OCI-LY7 (cell line): ENCODE data around the gene TPST1. TPM values are rescaled to one million over a fixed set of nuclear protein-coding genes. Genes with fewer than 3 reads are reported as not detected.

ENCODE experiments used
- BruUV-seq: library from RNA; stranded (reverse); fragments of 400-500 nt; replicated peaks from 2 replicates; lab custom pipeline; 2021; lab: Mats Ljungman, UMichigan
- CTCF ChIA-PET: fragments of 300-600 bp; sonication (Branson Sonifier 250); formaldehyde crosslinking; loops from one replicate; lab custom pipeline; 2022; ENCODE audit warnings: antibody characterized with exemption; ENCODE audit not compliant: unreplicated experiment; lab: Charles Lee
- POLR2A ChIA-PET: fragments of 300-600 bp; sonication (Branson Sonifier 250); formaldehyde crosslinking; loops from one replicate; lab custom pipeline; 2022; ENCODE audit warnings: antibody characterized with exemption; lab: Charles Lee
- DNase-seq: peaks from one replicate; pipeline ENCODE4 v3.0.0-alpha.2; 2015; ENCODE audit warnings: low spot score
- H2AFZ ChIP-seq: fragments of 200-600 bp; sonication (generic), shearing (Covaris generic); 2 replicates; pipeline ENCODE4 v1.6.1; 2014; ENCODE audit warnings: mild to moderate bottlenecking, antibody characterized with exemption, low read length, moderate library complexity
- H3K27ac ChIP-seq: fragments of 200-600 bp; sonication (generic); 2 replicates; pipeline ENCODE4 v1.5.1; 2014; ENCODE audit warnings: mixed run types, low read depth, mild to moderate bottlenecking, moderate library complexity, low read length, inconsistent platforms; ENCODE audit not compliant: poor library complexity, severe bottlenecking
- H3K36me3 ChIP-seq: fragments of 200-600 bp; sonication (generic); 2 replicates; pipeline ENCODE4 v1.6.1; 2014; ENCODE audit warnings: mild to moderate bottlenecking, antibody characterized with exemption, low read length, moderate library complexity, mixed read lengths; ENCODE audit not compliant: insufficient read depth
- H3K4me1 ChIP-seq: fragments of 200-600 bp; sonication (generic); 2 replicates; pipeline ENCODE4 v1.5.1; 2014; ENCODE audit warnings: mild to moderate bottlenecking, low read length; ENCODE audit not compliant: insufficient read depth, poor library complexity, severe bottlenecking
- H3K4me2 ChIP-seq: fragments of 200-600 bp; sonication (generic); 2 replicates; pipeline ENCODE4 v1.6.1; 2014; ENCODE audit warnings: mild to moderate bottlenecking, low read length
- H3K4me3 ChIP-seq: fragments of 200-600 bp; sonication (generic); 2 replicates; pipeline ENCODE4 v1.5.1; 2014; ENCODE audit warnings: mild to moderate bottlenecking, low read depth, low read length; ENCODE audit not compliant: poor library complexity, severe bottlenecking
- H3K79me2 ChIP-seq: fragments of 200-600 bp; sonication (generic); 2 replicates; pipeline ENCODE4 v1.6.1; 2016; ENCODE audit warnings: low read depth, mild to moderate bottlenecking, low read length, moderate library complexity, mixed read lengths; ENCODE audit not compliant: insufficient read depth
- H3K9me2 ChIP-seq: fragments of 200-600 bp; sonication (generic); 2 replicates; pipeline ENCODE4 v1.6.1; 2016; ENCODE audit warnings: mild to moderate bottlenecking, low read length, mixed read lengths; ENCODE audit not compliant: insufficient read depth
- H3K9me3 ChIP-seq: fragments of 200-600 bp; sonication (generic); 2 replicates; pipeline ENCODE4 v1.6.1; 2014; ENCODE audit warnings: mild to moderate bottlenecking, mixed run types, low read length, mixed read lengths
- H4K20me1 ChIP-seq: fragments of 200-600 bp; sonication (generic); 2 replicates; pipeline ENCODE4 v1.6.1; 2014; ENCODE audit warnings: mild to moderate bottlenecking, antibody characterized with exemption, low read length, moderate library complexity, mixed read lengths; ENCODE audit not compliant: insufficient read depth
- EZH2phosphoT487 ChIP-seq: fragments of 200-600 bp; sonication (generic); IDR thresholded peaks from 2 replicates; pipeline ENCODE4 v1.6.1; 2018; ENCODE audit warnings: low read depth, borderline replicate concordance, mild to moderate bottlenecking, mixed run types, antibody characterized with exemption, low read length, moderate library complexity, mixed read lengths
- intact Hi-C: fragments of 100-400 bp; cut with micrococcal nuclease; formaldehyde crosslinking; loops from one replicate; pipeline ENCODE4 v1.10.0; 2022; ENCODE audit not compliant: unreplicated experiment
- total RNA-seq, 2 experiments: library from RNA; depleted of rRNA in 1 of 2; stranded (reverse); fragments of >200 nt in 1 of 2; shearing (Covaris generic) in 1 of 2; gene quantifications; 2 replicates each; pipeline ENCODE4 v1.2.3, GENCODE V29; 2014 to 2022
- TF ChIP-seq, protein P1 (sequence below): fragments of 200-600 bp; sonication (generic); conservative IDR thresholded peaks from 2 replicates; pipeline ENCODE4 v1.5.1; 2014; ENCODE audit warnings: mild to moderate bottlenecking, antibody characterized with exemption, low read length, moderate library complexity, mixed read lengths

TPST1 gene
- total RNA-seq, 2 experiments from 2014 or later, result 3.5 to 6.6 TPM

GRCh38 chr7:66185680-66186187 lies 19.4 kb upstream of the TPST1 start:
- Histone ChIP-seq H3K4me3 (no peak overlapping the region), H3K36me3 (no peaks in the 10 kb centered on the region), H3K9me2 (no peaks in the 10 kb centered on the region), H3K79me2 (no peaks in the 10 kb centered on the region), H3K4me1 (no peaks in the 10 kb centered on the region), H3K27ac (no peak overlapping the region), H2AFZ (no peak overlapping the region), H3K4me2 (no peak overlapping the region), H3K9me3 (no peaks in the 10 kb centered on the region), H4K20me1 (no peaks in the 10 kb centered on the region)
- TF ChIP-seq, protein P1, sequence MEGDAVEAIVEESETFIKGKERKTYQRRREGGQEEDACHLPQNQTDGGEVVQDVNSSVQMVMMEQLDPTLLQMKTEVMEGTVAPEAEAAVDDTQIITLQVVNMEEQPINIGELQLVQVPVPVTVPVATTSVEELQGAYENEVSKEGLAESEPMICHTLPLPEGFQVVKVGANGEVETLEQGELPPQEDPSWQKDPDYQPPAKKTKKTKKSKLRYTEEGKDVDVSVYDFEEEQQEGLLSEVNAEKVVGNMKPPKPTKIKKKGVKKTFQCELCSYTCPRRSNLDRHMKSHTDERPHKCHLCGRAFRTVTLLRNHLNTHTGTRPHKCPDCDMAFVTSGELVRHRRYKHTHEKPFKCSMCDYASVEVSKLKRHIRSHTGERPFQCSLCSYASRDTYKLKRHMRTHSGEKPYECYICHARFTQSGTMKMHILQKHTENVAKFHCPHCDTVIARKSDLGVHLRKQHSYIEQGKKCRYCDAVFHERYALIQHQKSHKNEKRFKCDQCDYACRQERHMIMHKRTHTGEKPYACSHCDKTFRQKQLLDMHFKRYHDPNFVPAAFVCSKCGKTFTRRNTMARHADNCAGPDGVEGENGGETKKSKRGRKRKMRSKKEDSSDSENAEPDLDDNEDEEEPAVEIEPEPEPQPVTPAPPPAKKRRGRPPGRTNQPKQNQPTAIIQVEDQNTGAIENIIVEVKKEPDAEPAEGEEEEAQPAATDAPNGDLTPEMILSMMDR, result no peak
- no peak for TF ChIP-seq EZH2phosphoT487
- no TSS peak for BruUV-seq
- POLR2A ChIA-PET, result no interaction called here
- DNase-seq, result no peak
- CTCF ChIA-PET, result no interaction called here
- intact Hi-C loops, result no loop called here

GRCh38 chr7:66186991-66187390 lies 18.1 kb upstream of the TPST1 start:
- H4K20me1 ChIP-seq, result no peaks in the 10 kb centered on the region
- POLR2A ChIA-PET, result no interaction called here
- no peaks in the 10 kb centered on the region for H3K36me3 ChIP-seq
- H3K4me1 ChIP-seq, result no peaks in the 10 kb centered on the region
- no peaks in the 10 kb centered on the region for H3K79me2 ChIP-seq
- DNase-seq, result no peak
- no peaks in the 10 kb centered on the region for H3K9me3 ChIP-seq
- intact Hi-C loops, result no loop called here
- H3K9me2 ChIP-seq, result no peaks in the 10 kb centered on the region
- no peak overlapping the region for H2AFZ ChIP-seq
- H3K27ac ChIP-seq, result no peak overlapping the region
- CTCF ChIA-PET, result no interaction called here
- BruUV-seq, result no TSS peak
- H3K4me3 ChIP-seq, result no peak overlapping the region
- H3K4me2 ChIP-seq, result no peak overlapping the region
- no peak for TF ChIP-seq EZH2phosphoT487
- TF ChIP-seq, protein P1, result no peak

DNA sequence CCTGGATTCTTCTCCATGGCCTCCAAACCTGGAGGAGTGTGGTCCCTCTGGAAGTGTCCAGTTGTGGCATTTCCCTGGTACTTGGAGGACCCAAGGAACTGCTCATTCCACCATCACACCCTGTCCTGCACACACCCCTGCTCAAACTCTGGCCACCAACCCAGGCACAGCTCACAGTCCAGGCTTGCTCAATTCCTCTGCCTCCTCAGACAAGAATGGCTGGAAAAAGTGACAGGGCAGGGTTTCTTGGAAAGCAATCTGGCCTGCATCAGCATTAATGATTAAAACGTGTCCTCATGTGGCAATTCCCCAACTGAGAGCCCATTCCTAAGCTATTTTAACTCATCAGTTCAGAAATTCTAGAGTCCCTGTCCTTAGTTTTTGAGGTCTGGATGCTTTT lies 17.2 kb upstream of the TPST1 start:
- CTCF ChIA-PET, result no interaction called here
- H3K79me2 ChIP-seq, result no peaks in the 10 kb centered on the region
- TF ChIP-seq EZH2phosphoT487, result no peak
- TF ChIP-seq, protein P1, result no peak

More for the DNA sequence above, 17.2 kb upstream of the TPST1 start:
- Histone ChIP-seq H2AFZ (no peak overlapping the region), H3K9me2 (no peaks in the 10 kb centered on the region), H3K9me3 (no peaks in the 10 kb centered on the region), H3K36me3 (no peaks in the 10 kb centered on the region), H3K4me2 (no peak overlapping the region), H3K4me1 (no peaks in the 10 kb centered on the region), H3K4me3 (no peak overlapping the region), H4K20me1 (no peaks in the 10 kb centered on the region), H3K27ac (no peak overlapping the region)
- no peak for DNase-seq
- POLR2A ChIA-PET, result no interaction called here
- BruUV-seq, result no TSS peak
- intact Hi-C loops, result no loop called here
